CD14-positive monocyte (primary cell): ENCODE measurements around the gene TMA7B. TPM values are rescaled to one million over a fixed set of nuclear protein-coding genes. Genes with fewer than 3 reads are reported as not detected.

Experiments
- DNase-seq, 3 donors: peaks; one replicate each; pipeline ENCODE4 v3.0.0-alpha.2; 2011 to 2022
- H2AFZ ChIP-seq: 2 replicates; pipeline ENCODE4 v1.6.0; 2012; ENCODE audit warnings: mild to moderate bottlenecking, low read depth, low read length, inconsistent platforms; ENCODE audit not compliant: insufficient read depth, poor library complexity, severe bottlenecking
- H3K27ac ChIP-seq, 2 donors: 1 replicate in 1 of 2; 2 replicates in 1 of 2; pipeline ENCODE4 v1.5.1; 2012 to 2013; ENCODE audit warnings: low read length in 2 of 2, control low read depth in 1 of 2, inconsistent platforms in 1 of 2, low read depth in 1 of 2, mild to moderate bottlenecking in 1 of 2
- H3K27me3 ChIP-seq, 2 donors: one replicate each; pipeline versions ENCODE4 v1.6.0 to v1.6.1; 2011 to 2013; ENCODE audit warnings: low read length in 2 of 2; ENCODE audit not compliant: control insufficient read depth in 2 of 2, insufficient read depth in 2 of 2
- H3K36me3 ChIP-seq, 2 donors: replicated peaks in 1 of 2; 1 replicate in 1 of 2; 2 replicates in 1 of 2; pipeline versions ENCODE4 v1.5.1 to v1.6.1; 2012 to 2013; ENCODE audit warnings: low read length in 2 of 2, control low read depth in 1 of 2, inconsistent platforms in 1 of 2, mild to moderate bottlenecking in 1 of 2; ENCODE audit not compliant: insufficient read depth in 2 of 2, control insufficient read depth in 1 of 2
- H3K4me1 ChIP-seq, 2 donors: 1 replicate in 1 of 2; 2 replicates in 1 of 2; pipeline versions ENCODE4 v1.5.1 to v1.6.1; 2012 to 2013; ENCODE audit warnings: low read length in 2 of 2, control low read depth in 1 of 2, inconsistent platforms in 1 of 2, mild to moderate bottlenecking in 1 of 2, moderate library complexity in 1 of 2; ENCODE audit not compliant: insufficient read depth in 2 of 2, control insufficient read depth in 1 of 2
- H3K4me2 ChIP-seq: replicated peaks from 2 replicates; pipeline ENCODE3; 2012; ENCODE audit warnings: low read length, moderate library complexity, mild to moderate bottlenecking; ENCODE audit not compliant: poor library complexity, severe bottlenecking; ENCODE audit errors: extremely low read depth
- H3K4me3 ChIP-seq, 3 experiments: fragments of 200-600 bp in 1 of 3; sonication (generic) in 1 of 3; replicated peaks in 1 of 3; 1 replicate in 2 of 3; 2 replicates in 1 of 3; pipeline ENCODE4 v1.5.1; 2011 to 2013; ENCODE audit warnings: low read length in 3 of 3, mild to moderate bottlenecking in 3 of 3, control low read depth in 2 of 3, low read depth in 2 of 3, inconsistent platforms in 1 of 3, moderate library complexity in 1 of 3
- H3K79me2 ChIP-seq: 2 replicates; pipeline ENCODE4 v1.6.0; 2012; ENCODE audit warnings: mild to moderate bottlenecking, control low read depth, inconsistent platforms, low read length, moderate library complexity; ENCODE audit not compliant: insufficient read depth
- H3K9ac ChIP-seq: 2 replicates; pipeline ENCODE4 v1.6.0; 2017; ENCODE audit warnings: low read length, mild to moderate bottlenecking; ENCODE audit not compliant: insufficient read depth, poor library complexity, severe bottlenecking
- H3K9me3 ChIP-seq, 2 donors: replicated peaks in 1 of 2; 1 replicate in 1 of 2; 2 replicates in 1 of 2; pipeline versions ENCODE4 v1.5.1 to v1.6.1; 2012 to 2013; ENCODE audit warnings: low read length in 2 of 2, control low read depth in 1 of 2; ENCODE audit not compliant: control insufficient read depth in 1 of 2, insufficient read depth in 1 of 2
- H4K20me1 ChIP-seq: 2 replicates; pipeline ENCODE4 v1.6.0; 2012; ENCODE audit warnings: mild to moderate bottlenecking, low read length, control low read depth, moderate library complexity; ENCODE audit not compliant: insufficient read depth
- H3K27ac Mint-ChIP-seq, 7 donors: one replicate each; pipeline ENCODE4 v1.8.0; 2020; ENCODE audit warnings: mild to moderate bottlenecking in 7 of 7, mixed read lengths in 7 of 7, moderate library complexity in 6 of 7, inconsistent platforms in 2 of 7
- H3K27me3 Mint-ChIP-seq, 3 donors: one replicate each; pipeline ENCODE4 v1.8.0; 2021 to 2022; ENCODE audit warnings: low read depth in 3 of 3, mild to moderate bottlenecking in 3 of 3, mixed read lengths in 3 of 3, moderate library complexity in 3 of 3, inconsistent platforms in 1 of 3
- H3K36me3 Mint-ChIP-seq, 2 donors: one replicate each; pipeline ENCODE4 v1.8.0; 2020; ENCODE audit warnings: mixed read lengths in 2 of 2, inconsistent platforms in 1 of 2, mild to moderate bottlenecking in 1 of 2
- H3K4me1 Mint-ChIP-seq: one replicate; pipeline ENCODE4 v1.8.0; 2020; ENCODE audit warnings: mild to moderate bottlenecking, mixed read lengths
- H3K4me3 Mint-ChIP-seq, 2 donors: one replicate each; pipeline ENCODE4 v1.8.0; 2020; ENCODE audit warnings: mild to moderate bottlenecking in 2 of 2, mixed read lengths in 2 of 2, moderate library complexity in 1 of 2
- H3K9me3 Mint-ChIP-seq, 7 donors: one replicate each; pipeline ENCODE4 v1.8.0; 2020 to 2022; ENCODE audit warnings: mixed read lengths in 7 of 7, mild to moderate bottlenecking in 6 of 7, moderate library complexity in 6 of 7, inconsistent platforms in 2 of 7
- WGBS: methylation state at CpG from one replicate; pipeline ENCODE4 v1.1.5; 2013; ENCODE audit warnings: missing lambda C conversion rate; ENCODE audit not compliant: insufficient coverage; 5-methylcytosine and 5-hydroxymethylcytosine counted together
- intact Hi-C, 2 donors: fragments of 100-400 bp; cut with micrococcal nuclease; formaldehyde crosslinking; loops; one replicate each; pipeline versions ENCODE4 v1.15.0 to v1.15.1; 2023
- polyA plus RNA-seq, 3 donors: library from polyadenylated mRNA; depleted of rRNA in 1 of 3; unstranded in 2 of 3; stranded (reverse) in 1 of 3; fragments of 300-500 nt in 2 of 3; fragments of >200 nt in 1 of 3; fragmentation: Illumina TruSeq in 2 of 3; gene quantifications; 1 replicate in 2 of 3; 2 replicates in 1 of 3; pipeline ENCODE4 v1.2.3, GENCODE V29; 2012 to 2021
- TF ChIP-seq, protein P1 (sequence below): fragments of 200-600 bp; IDR thresholded peaks from one replicate; pipeline ENCODE4 v1.8.0; 2022; ENCODE audit warnings: antibody characterized with exemption, mild to moderate bottlenecking

The TMA7B gene
- polyA plus RNA-seq, 3 donors = 0.13 TPM; not detected in 2

DNA sequence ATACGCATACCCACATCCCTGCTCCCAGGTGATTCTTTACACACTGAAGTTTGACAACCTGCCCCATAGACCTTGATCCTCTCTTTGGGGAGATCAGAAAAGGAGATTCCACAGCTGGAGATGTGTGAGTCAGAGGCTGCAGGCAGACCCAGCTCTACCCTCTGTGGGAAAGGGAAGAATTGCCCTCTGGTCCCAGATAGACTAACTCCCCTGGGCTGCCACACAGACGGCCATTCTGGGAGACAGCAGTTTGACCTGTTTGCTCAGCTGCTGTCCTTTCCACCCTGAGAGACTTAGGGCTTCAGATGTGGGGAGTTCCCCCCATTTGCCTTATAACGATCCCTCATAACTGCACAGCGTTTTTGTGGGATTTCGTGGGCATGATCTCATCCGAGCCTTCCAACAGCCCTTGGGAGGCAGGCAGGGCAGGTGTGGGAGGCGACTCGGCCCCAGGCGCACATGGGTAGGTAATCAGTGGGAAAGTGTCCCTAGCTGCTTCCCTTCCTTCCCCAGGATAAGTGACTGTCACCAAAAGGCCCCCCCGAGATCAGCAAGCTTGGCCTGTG is 48.6 kb downstream of the TMA7B start:
- Histone ChIP-seq H3K9ac (no peak overlapping the region), H2AFZ (no peak overlapping the region), H3K27me3 (peaks cover 0 to 17% of the 10 kb centered on the region in 2 donors), H3K4me3 (no peak overlapping the region), H4K20me1 (no peaks in the 10 kb centered on the region), H3K36me3 (no peaks in the 10 kb centered on the region), H3K4me2 (no peak overlapping the region), H3K79me2 (no peaks in the 10 kb centered on the region), H3K4me1 (peaks cover 25 to 38% of the 10 kb centered on the region in 2 donors), H3K9me3 (no peaks in the 10 kb centered on the region), H3K27ac (no peak overlapping the region)
- intact Hi-C loops = no loop called here
- Mint-ChIP-seq H3K27ac (peak overlapping the region in 3 of 7 donors; percentile 30 to 58 (median 48)), H3K27me3 (peaks cover 10 to 30% (median 29%) of the 10 kb centered on the region in 3 donors), H3K36me3 (peaks cover 9 to 10% of the 10 kb centered on the region in 2 donors), H3K4me3 (peak overlapping the region in 1 of 2 donors; percentile 66), H3K9me3 (peaks cover 0 to 2% (median 0%) of the 10 kb centered on the region in 7 donors), H3K4me1 (peaks cover 39% of the 10 kb centered on the region)
- TF ChIP-seq, protein P1, sequence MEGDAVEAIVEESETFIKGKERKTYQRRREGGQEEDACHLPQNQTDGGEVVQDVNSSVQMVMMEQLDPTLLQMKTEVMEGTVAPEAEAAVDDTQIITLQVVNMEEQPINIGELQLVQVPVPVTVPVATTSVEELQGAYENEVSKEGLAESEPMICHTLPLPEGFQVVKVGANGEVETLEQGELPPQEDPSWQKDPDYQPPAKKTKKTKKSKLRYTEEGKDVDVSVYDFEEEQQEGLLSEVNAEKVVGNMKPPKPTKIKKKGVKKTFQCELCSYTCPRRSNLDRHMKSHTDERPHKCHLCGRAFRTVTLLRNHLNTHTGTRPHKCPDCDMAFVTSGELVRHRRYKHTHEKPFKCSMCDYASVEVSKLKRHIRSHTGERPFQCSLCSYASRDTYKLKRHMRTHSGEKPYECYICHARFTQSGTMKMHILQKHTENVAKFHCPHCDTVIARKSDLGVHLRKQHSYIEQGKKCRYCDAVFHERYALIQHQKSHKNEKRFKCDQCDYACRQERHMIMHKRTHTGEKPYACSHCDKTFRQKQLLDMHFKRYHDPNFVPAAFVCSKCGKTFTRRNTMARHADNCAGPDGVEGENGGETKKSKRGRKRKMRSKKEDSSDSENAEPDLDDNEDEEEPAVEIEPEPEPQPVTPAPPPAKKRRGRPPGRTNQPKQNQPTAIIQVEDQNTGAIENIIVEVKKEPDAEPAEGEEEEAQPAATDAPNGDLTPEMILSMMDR = no peak
- no peak for DNase-seq
- WGBS = 40% methylated on average over 1 of the region's 10 CpGs

DNA sequence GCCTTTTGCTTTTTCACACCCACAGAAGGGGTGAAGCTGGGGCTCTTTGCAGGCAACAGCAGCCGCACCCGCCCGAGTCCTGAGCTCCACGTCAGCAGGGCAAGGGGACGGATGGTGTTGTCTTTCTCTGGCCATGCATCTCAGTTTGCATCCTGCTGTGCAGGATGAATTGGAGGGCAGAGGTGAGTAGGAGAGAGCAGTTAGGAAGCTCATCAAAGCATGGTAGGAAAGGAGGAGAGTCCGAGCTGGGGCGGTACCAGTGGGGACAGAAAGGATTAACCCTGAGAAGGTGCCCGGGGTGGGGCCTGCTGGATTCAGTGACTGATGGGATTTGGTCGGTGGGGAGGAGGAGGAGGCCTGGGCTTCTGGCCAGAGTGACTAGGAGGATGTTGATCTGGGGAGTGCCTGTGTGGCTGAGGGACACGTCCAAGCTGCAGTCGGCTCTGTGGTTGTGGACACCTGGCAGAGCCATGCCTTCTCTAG is 49.1 kb downstream of the TMA7B start:
- no peaks in the 10 kb centered on the region for H3K9me3 ChIP-seq
- DNase-seq = no peak
- intact Hi-C loops = no loop called here
- TF ChIP-seq, protein P1 = no peak
- H3K4me3 ChIP-seq = no peak overlapping the region
- peaks cover 10 to 32% (median 27%) of the 10 kb centered on the region in 3 donors for H3K27me3 Mint-ChIP-seq
- peaks cover 0 to 2% (median 0%) of the 10 kb centered on the region in 7 donors for H3K9me3 Mint-ChIP-seq
- no peaks in the 10 kb centered on the region for H3K36me3 ChIP-seq
- no peak overlapping the region for H2AFZ ChIP-seq
- H4K20me1 ChIP-seq = no peaks in the 10 kb centered on the region
- H3K27ac Mint-ChIP-seq = peak overlapping the region in 2 of 7 donors; percentile 64 to 85
- H3K4me2 ChIP-seq = no peak overlapping the region
- H3K36me3 Mint-ChIP-seq = peaks cover 9 to 10% of the 10 kb centered on the region in 2 donors
- no peak overlapping the region for H3K9ac ChIP-seq
- peak overlapping the region in 1 of 2 donors; percentile 66 for H3K4me3 Mint-ChIP-seq
- H3K27me3 ChIP-seq = peaks cover 0 to 16% of the 10 kb centered on the region in 2 donors
- H3K27ac ChIP-seq = no peak overlapping the region
- peaks cover 25 to 38% of the 10 kb centered on the region in 2 donors for H3K4me1 ChIP-seq
- H3K79me2 ChIP-seq = no peaks in the 10 kb centered on the region
- peaks cover 39% of the 10 kb centered on the region for H3K4me1 Mint-ChIP-seq
- 34% methylated on average over 11 of the region's 11 CpGs for WGBS
